Measurements from ENCODE around the gene FCER1G.

- TF ChIP-seq SIN3A (IDR thresholded peaks at IDR 0.05; ENCODE audit: borderline replicate concordance, insufficient read depth, low read length): no peak
- no peak for TF ChIP-seq POLR2AphosphoS5 (IDR thresholded peaks at IDR 0.05; ENCODE audit: low read depth, low read length)
Measured at GRCh38 chr1:161233102-161233501, 18.0 kb downstream of the FCER1G start.

Data from PFSK-1 (cell line).